Measurements from ENCODE around the gene PRRT2. TPM values are rescaled to one million over a fixed set of nuclear protein-coding genes. Genes with fewer than 3 reads are reported as not detected.
A peak's percentile ranks its signal among the peaks of the same experiment; 100 is the strongest.

PRRT2 gene
- total RNA-seq, 4 donors from 2014 or later = 4.2 to 13.5 (median 6.0) TPM

GRCh38 chr16:29805232-29806098 lies 6.5 kb upstream of the PRRT2 start:
- ATAC-seq = peak; percentile 80
- no peaks in the 10 kb centered on the region for H3K27me3 ChIP-seq
- 2% methylated on average over 11 of the region's 103 CpGs; no CpG with 5 or more reads in 1 of the 2 donors for WGBS, 2 donors (ENCODE audit: low coverage in 1 of 2)
- H3K36me3 ChIP-seq = peaks cover 0 to 32% of the 10 kb centered on the region in 2 donors
- no peak for TF ChIP-seq EP300 (IDR thresholded peaks at IDR 0.05)
- peak; percentile 99 for TF ChIP-seq POLR2AphosphoS5 (IDR thresholded peaks at IDR 0.05)
- TF ChIP-seq CTCF (IDR thresholded peaks at IDR 0.05) = peak in 3 of 4 experiments; percentile 2 to 24 (median 20)
- TF ChIP-seq POLR2A (IDR thresholded peaks at IDR 0.05) = peak; percentile 68 to 92
- H3K4me3 ChIP-seq = peak overlapping the region; percentile 81 to 90
- peak overlapping the region; percentile 94 to 100 (median 98) for H3K27ac ChIP-seq
- H3K9me3 ChIP-seq = no peaks in the 10 kb centered on the region
- H3K4me1 ChIP-seq = peaks cover 3 to 49% (median 28%) of the 10 kb centered on the region in 3 donors

GRCh38 chr16:29806099-29806579 lies 5.9 kb upstream of the PRRT2 start, which contains the start of gene MAZ:
TSS of gene MAZ (plus strand) at chr16:29806529. CDS start at chr16:29806702, 173 bp downstream.
- Histone ChIP-seq H3K9me3 (no peaks in the 10 kb centered on the region), H3K36me3 (peaks cover 0 to 25% of the 10 kb centered on the region in 2 donors), H3K4me3 (peak within 1 kb of the TSS; percentile 81 to 90), H3K4me1 (peaks cover 7 to 55% (median 33%) of the 10 kb centered on the region in 3 donors), H3K27ac (peak within 1 kb of the TSS; percentile 94 to 100 (median 98)), H3K27me3 (no peaks in the 10 kb centered on the region)
- peak; percentile 8 for ATAC-seq
- no peak for TF ChIP-seq POLR2A (IDR thresholded peaks at IDR 0.05)
- no peak for TF ChIP-seq POLR2AphosphoS5 (IDR thresholded peaks at IDR 0.05)
- no peak for TF ChIP-seq EP300 (IDR thresholded peaks at IDR 0.05)
- no peak for TF ChIP-seq CTCF (IDR thresholded peaks at IDR 0.05)
- WGBS, 2 donors (ENCODE audit: low coverage in 1 of 2) = no CpG with 5 or more reads among the region's 67 CpGs

GRCh38 chr16:29806641-29807425 lies 5.2 kb upstream of the PRRT2 start:
- H3K27ac ChIP-seq = peak overlapping the region; percentile 73 to 98 (median 98)
- peaks cover 7 to 60% (median 33%) of the 10 kb centered on the region in 3 donors for H3K4me1 ChIP-seq
- H3K4me3 ChIP-seq = peak overlapping the region; percentile 55 to 90
- no CpG with 5 or more reads among the region's 99 CpGs for WGBS, 2 donors (ENCODE audit: low coverage in 1 of 2)
- no peaks in the 10 kb centered on the region for H3K9me3 ChIP-seq
- no peak for ATAC-seq
- H3K27me3 ChIP-seq = no peaks in the 10 kb centered on the region
- H3K36me3 ChIP-seq = peaks cover 0 to 21% of the 10 kb centered on the region in 2 donors
- TF ChIP-seq CTCF (IDR thresholded peaks at IDR 0.05) (peak in 1 of 4 experiments; percentile 14), EP300 (IDR thresholded peaks at IDR 0.05) (no peak)

GRCh38 chr16:29807426-29808218 lies 4.4 kb upstream of the PRRT2 start:
- peaks cover 7 to 68% (median 35%) of the 10 kb centered on the region in 3 donors for H3K4me1 ChIP-seq
- H3K36me3 ChIP-seq = peaks cover 0 to 21% of the 10 kb centered on the region in 2 donors
- H3K4me3 ChIP-seq = peak overlapping the region; percentile 21 to 90
- H3K9me3 ChIP-seq = no peaks in the 10 kb centered on the region
- TF ChIP-seq CTCF (IDR thresholded peaks at IDR 0.05) (peak in 3 of 4 experiments; percentile 30 to 57 (median 43)), POLR2A (IDR thresholded peaks at IDR 0.05) (peak; percentile 15 to 24), EP300 (IDR thresholded peaks at IDR 0.05) (no peak), POLR2AphosphoS5 (IDR thresholded peaks at IDR 0.05) (peak; percentile 75)
- H3K27ac ChIP-seq = peak overlapping the region; percentile 73 to 98 (median 98)
- H3K27me3 ChIP-seq = no peaks in the 10 kb centered on the region
- 0% methylated on average over 7 of the region's 69 CpGs; no CpG with 5 or more reads in 1 of the 2 donors for WGBS, 2 donors (ENCODE audit: low coverage in 1 of 2)
- peak; percentile 47 for ATAC-seq

Measured in gastroesophageal sphincter (tissue), 4 donors.